Measurements from ENCODE around the gene TNXB. TPM values are rescaled to one million over a fixed set of nuclear protein-coding genes. Genes with fewer than 3 reads are reported as not detected.
"Not testable (repeated sequence)": the region's sequence is repeated elsewhere in the genome, so short reads cannot be mapped to it uniquely, and the experiment has no call there.

Gene TNXB
- total and polyA plus RNA-seq, 2 donors (not counting 3 experiments of a cell fraction or from before 2014, with no cell fraction given), result 0.47 to 2.7 TPM

DNA sequence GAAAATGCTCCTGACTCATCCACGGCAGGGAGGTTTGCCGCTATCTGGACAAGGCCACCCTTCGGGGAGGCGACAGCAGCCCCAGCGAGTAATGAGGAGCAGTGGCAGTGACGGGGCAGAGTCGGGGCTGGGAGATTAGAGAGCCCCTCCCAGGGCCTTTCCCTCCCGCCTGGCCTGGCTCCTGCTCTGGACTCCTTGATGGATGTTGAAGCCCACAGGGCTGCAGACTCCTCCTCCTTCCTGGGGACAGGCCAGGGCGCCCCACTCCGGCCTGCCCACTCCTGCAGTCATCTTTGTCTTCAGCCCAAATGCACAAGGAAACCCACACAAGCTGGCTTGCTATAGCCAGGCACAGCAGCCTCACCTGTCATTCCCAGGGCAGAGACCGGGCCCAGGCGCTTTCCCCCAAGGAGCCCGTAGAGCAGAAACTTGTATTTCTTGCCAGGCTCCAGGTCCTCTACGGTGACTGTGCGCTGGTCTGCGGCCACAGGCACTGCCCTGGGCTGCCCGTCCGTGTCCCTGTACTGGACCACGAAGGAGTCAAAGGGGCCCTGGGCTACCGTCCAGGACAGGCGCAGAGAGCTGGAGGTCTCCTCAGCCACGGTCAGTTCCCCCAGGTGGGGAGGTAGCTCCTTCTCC is 63.2 kb downstream of the TNXB start:
- Histone ChIP-seq H3K9ac (replicated peaks; ENCODE audit: extremely low read depth, insufficient read depth, low read length) (no peak overlapping the region), H3K4me1 (ENCODE audit: control insufficient read depth, extremely low read depth, insufficient read depth, low read length) (peaks cover 10% of the 10 kb centered on the region), H3K27ac (ENCODE audit: insufficient read depth, low read depth, low read length) (no peak overlapping the region), H3K9me1 (replicated peaks; ENCODE audit: control insufficient read depth, extremely low read depth, insufficient read depth, low read length) (no peaks in the 10 kb centered on the region), H3K27me3 (ENCODE audit: control insufficient read depth in 2 of 2, insufficient read depth in 2 of 2, low read length in 2 of 2) (peaks cover 0 to 2% of the 10 kb centered on the region in 2 experiments), H2AFZ (ENCODE audit: low read depth, low read length) (no peak overlapping the region), H3K36me3 (ENCODE audit: control insufficient read depth in 2 of 2, extremely low read depth in 1 of 2, insufficient read depth in 2 of 2, low read length in 2 of 2) (no peaks in the 10 kb centered on the region), H3K4me3 (replicated peaks in 1 of 3; ENCODE audit: insufficient read depth in 1 of 3, low read depth in 1 of 3, low read length in 3 of 3) (no peak overlapping the region), H3K4me2 (ENCODE audit: insufficient read depth, low read length) (no peak overlapping the region), H4K20me1 (replicated peaks; ENCODE audit: control insufficient read depth, extremely low read depth, insufficient read depth, low read length) (no peaks in the 10 kb centered on the region), H3K9me3 (replicated peaks; ENCODE audit: control insufficient read depth, insufficient read depth, low read length) (no peaks in the 10 kb centered on the region), H3K79me2 (ENCODE audit: control insufficient read depth, insufficient read depth, low read length) (no peaks in the 10 kb centered on the region)
- FAIRE-seq (no peak), DNase-seq (ENCODE audit: low read depth, low spot score) (no peak)
- TF ChIP-seq, protein P1, sequence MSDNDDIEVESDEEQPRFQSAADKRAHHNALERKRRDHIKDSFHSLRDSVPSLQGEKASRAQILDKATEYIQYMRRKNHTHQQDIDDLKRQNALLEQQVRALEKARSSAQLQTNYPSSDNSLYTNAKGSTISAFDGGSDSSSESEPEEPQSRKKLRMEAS (IDR thresholded peaks at IDR 0.05; ENCODE audit: insufficient read depth, insufficient read length), result no peak
- no peak for TF ChIP-seq EZH2 (IDR thresholded peaks at IDR 0.05; ENCODE audit: borderline replicate concordance, low read depth, low read length, severe bottlenecking)
- TF ChIP-seq FOS (IDR thresholded peaks at IDR 0.05; ENCODE audit: borderline replicate concordance, insufficient read depth, low read length), result no peak
- TF ChIP-seq JUN (IDR thresholded peaks at IDR 0.05; ENCODE audit: borderline replicate concordance, insufficient read depth, insufficient read length, low read depth), result no peak
- TF ChIP-seq CTCF (IDR thresholded peaks at IDR 0.05; ENCODE audit: extremely low read depth in 1 of 2, insufficient read depth in 1 of 2, low read depth in 1 of 2, low read length in 2 of 2), result no peak
- TF ChIP-seq POLR2AphosphoS5 (IDR thresholded peaks at IDR 0.05; ENCODE audit: insufficient read depth, low read depth, low read length), result no peak
- no TSS peak for BruUV-seq (replicated peaks)
- dilution Hi-C loops (cut with MboI; ENCODE audit: extremely low pct_ligation_motif_present, low sequenced_read_pairs), result no loop called here
- ChIA-PET POLR2A (no interaction called here), CTCF (interaction anchor here (2.4 kb wide), 1 partner anchor 18 kb away, joined by 10 read pairs; no protein-coding TSS in a partner anchor)
- intact Hi-C loops (cut with micrococcal nuclease), result loop anchor here (10.0 kb wide), 2 partner anchors 149 to 749 kb away; partner anchors contain the start of genes GPSM3 and PBX2

- intact Hi-C loops (cut with micrococcal nuclease), result loop anchor here (10.0 kb wide), 2 partner anchors 150 to 750 kb away; partner anchors contain the start of genes GPSM3 and PBX2
- BruUV-seq (replicated peaks); H3K79me2 ChIP-seq (ENCODE audit: control insufficient read depth, insufficient read depth, low read length); FAIRE-seq; H3K9me1 ChIP-seq (replicated peaks; ENCODE audit: control insufficient read depth, extremely low read depth, insufficient read depth, low read length); H3K9ac ChIP-seq (replicated peaks; ENCODE audit: extremely low read depth, insufficient read depth, low read length); DNase-seq (ENCODE audit: low read depth, low spot score); H2AFZ ChIP-seq (ENCODE audit: low read depth, low read length); CTCF ChIA-PET; H3K4me2 ChIP-seq (ENCODE audit: insufficient read depth, low read length); H3K9me3 ChIP-seq (replicated peaks; ENCODE audit: control insufficient read depth, insufficient read depth, low read length); H3K36me3 ChIP-seq (ENCODE audit: control insufficient read depth in 2 of 2, extremely low read depth in 1 of 2, insufficient read depth in 2 of 2, low read length in 2 of 2); H3K27ac ChIP-seq (ENCODE audit: insufficient read depth, low read depth, low read length); H3K4me3 ChIP-seq (replicated peaks in 1 of 3; ENCODE audit: insufficient read depth in 1 of 3, low read depth in 1 of 3, low read length in 3 of 3); H3K27me3 ChIP-seq (ENCODE audit: control insufficient read depth in 2 of 2, insufficient read depth in 2 of 2, low read length in 2 of 2); H4K20me1 ChIP-seq (replicated peaks; ENCODE audit: control insufficient read depth, extremely low read depth, insufficient read depth, low read length); dilution Hi-C loops (cut with MboI; ENCODE audit: extremely low pct_ligation_motif_present, low sequenced_read_pairs); POLR2A ChIA-PET: not testable (repeated sequence)
- peaks cover 10% of the 10 kb centered on the region for H3K4me1 ChIP-seq (ENCODE audit: control insufficient read depth, extremely low read depth, insufficient read depth, low read length)
Observed at GRCh38 chr6:32044916-32045315, 64.2 kb downstream of the TNXB start.

All from endothelial cell of umbilical vein (primary cell).